Keratinocyte (primary cell): ENCODE measurements around the gene MAST2.

ENCODE experiments used
- CTCF ChIP-seq, 3 experiments: IDR thresholded peaks in 1 of 3; conservative IDR thresholded peaks in 1 of 3; optimal IDR thresholded peaks in 1 of 3; 2 replicates in 2 of 3; 3 replicates in 1 of 3; pipeline versions ENCODE3 to v1.5.1; 2011; ENCODE audit warnings: low read length in 3 of 3, mild to moderate bottlenecking in 3 of 3, moderate library complexity in 2 of 3, control low read depth in 1 of 3, inconsistent platforms in 1 of 3; ENCODE audit not compliant: insufficient read depth in 2 of 3; ENCODE audit errors: extremely low read depth in 1 of 3
- EZH2 ChIP-seq: IDR thresholded peaks from one replicate; pipeline ENCODE4 v1.6.1; 2012; ENCODE audit warnings: inconsistent platforms, mild to moderate bottlenecking, low read length, moderate library complexity

- no peak for TF ChIP-seq EZH2
- no peak for TF ChIP-seq CTCF (optimal IDR thresholded peaks at IDR 0.05 in 1 of 3, IDR thresholded peaks at IDR 0.05 in 1 of 3, conservative IDR thresholded peaks at IDR 0.05 in 1 of 3; ENCODE audit: extremely low read depth in 1 of 3, insufficient read depth in 2 of 3, low read length in 3 of 3)
Measured at GRCh38 chr1:45815667-45816458, 12.5 kb downstream of the MAST2 start.
